ENCODE results near the gene TSPAN10.
A peak's percentile ranks its signal among the peaks of the same experiment; 100 is the strongest.
"Not testable (repeated sequence)": the region's sequence is repeated elsewhere in the genome, so short reads cannot be mapped to it uniquely, and the experiment has no call there.

Gene TSPAN10
- total RNA-seq = 0 to 2.8 (median 0.18) reads per million in 17 experiments

- peak; percentile 93 to 97 (median 96) for DNase-seq
These were observed at the start of gene TSPAN10, which contains the start of gene NPLOC4 for GRCh38 chr17:81636505-81637288. TSS of gene TSPAN10 (plus strand) at chr17:81637196. CDS start at chr17:81642413, 5,217 bp downstream. TSS of gene NPLOC4 (minus strand) at chr17:81637112. CDS start at chr17:81636930, 182 bp downstream.

GRCh38 chr17:81589612-81590011, 47.4 kb upstream of the TSPAN10 start:
- DNase-seq = no peak

- no peak for DNase-seq
These were observed 46.9 kb upstream of the TSPAN10 start for GRCh38 chr17:81590121-81590520.

GRCh38 chr17:81591971-81592370, 45.0 kb upstream of the TSPAN10 start:
- DNase-seq = no peak

- DNase-seq = no peak
These were observed 43.7 kb upstream of the TSPAN10 start for GRCh38 chr17:81593105-81593871.

- DNase-seq = no peak
These were observed 37.1 kb upstream of the TSPAN10 start for GRCh38 chr17:81599719-81600486.

- peak; percentile 62 to 82 (median 75) for DNase-seq
These were observed 35.4 kb upstream of the TSPAN10 start for GRCh38 chr17:81601525-81602120.

GRCh38 chr17:81603846-81604610, 33.0 kb upstream of the TSPAN10 start:
- no peak for DNase-seq

- no peak for DNase-seq
These were observed 29.6 kb upstream of the TSPAN10 start for GRCh38 chr17:81607431-81607830.

- no peak for DNase-seq
These were observed 28.9 kb upstream of the TSPAN10 start for GRCh38 chr17:81608082-81608481.

GRCh38 chr17:81608605-81609004, 28.4 kb upstream of the TSPAN10 start:
- no peak for DNase-seq

GRCh38 chr17:81609541-81610311, 27.3 kb upstream of the TSPAN10 start:
- no peak for DNase-seq

- DNase-seq = no peak
These were observed 24.6 kb upstream of the TSPAN10 start for GRCh38 chr17:81612172-81612970.

- DNase-seq = no peak
These were observed 21.5 kb upstream of the TSPAN10 start for GRCh38 chr17:81615401-81615930.

- DNase-seq = no peak
These were observed 20.1 kb upstream of the TSPAN10 start for GRCh38 chr17:81616877-81617276.

- not testable (repeated sequence) for DNase-seq
These were observed 18.7 kb upstream of the TSPAN10 start for GRCh38 chr17:81618307-81618706.

GRCh38 chr17:81621494-81622130, 15.4 kb upstream of the TSPAN10 start:
- DNase-seq = no peak

- no peak for DNase-seq
These were observed 6.7 kb upstream of the TSPAN10 start for GRCh38 chr17:81630274-81630673.

GRCh38 chr17:81631482-81631881, 5.5 kb upstream of the TSPAN10 start:
- no peak for DNase-seq

Measured in suppressor macrophage (primary cell).